SK-N-MC (cell line): ENCODE measurements around the gene WASHC3.

Source experiments
- DNase-seq: peaks from one replicate; pipeline ENCODE4 v3.0.0-alpha.2; 2011; ENCODE audit warnings: low read depth, low spot score
- H3K27ac ChIP-seq: fragments of 200-600 bp; sonication (generic); 2 replicates; pipeline ENCODE4 v1.5.1; 2016; ENCODE audit warnings: mixed run types
- H3K36me3 ChIP-seq: fragments of 200-600 bp; sonication (generic); 2 replicates; pipeline ENCODE4 v1.6.1; 2017; ENCODE audit warnings: antibody characterized with exemption, low read length, mixed read lengths; ENCODE audit not compliant: insufficient read depth
- H3K4me3 ChIP-seq: fragments of 200-600 bp; sonication (generic); 2 replicates; pipeline ENCODE4 v1.5.1; 2016
- H3K9ac ChIP-seq: fragments of 200-600 bp; sonication (generic); 2 replicates; pipeline ENCODE4 v1.8.0; 2017; ENCODE audit warnings: mixed run types, mixed read lengths; ENCODE audit not compliant: insufficient read length
- H3K9me3 ChIP-seq: fragments of 200-600 bp; sonication (generic); 2 replicates; pipeline ENCODE4 v1.6.1; 2017; ENCODE audit warnings: low read depth, mild to moderate bottlenecking, antibody characterized with exemption, low read length, moderate library complexity, mixed read lengths
- EZH2 ChIP-seq: fragments of 200-600 bp; sonication (generic); IDR thresholded peaks from one replicate; pipeline ENCODE4 v1.6.1; 2017; ENCODE audit warnings: antibody characterized with exemption
- FOXP2 ChIP-seq: optimal IDR thresholded peaks from 2 replicates; pipeline ENCODE3; 2011; ENCODE audit warnings: mild to moderate bottlenecking, moderate library complexity; ENCODE audit not compliant: insufficient read depth; ENCODE audit errors: extremely low read length, control extremely low read depth
- POLR2AphosphoS5 ChIP-seq: IDR thresholded peaks from 2 replicates; pipeline ENCODE4 v1.6.1; 2012; ENCODE audit warnings: mild to moderate bottlenecking, low read depth, low read length, borderline replicate concordance

The WASHC3 gene

GRCh38 chr12:102010265-102010994 is 51.4 kb downstream of the WASHC3 start:
- no peak for TF ChIP-seq FOXP2
- TF ChIP-seq POLR2AphosphoS5, result no peak
- TF ChIP-seq EZH2, result no peak
- Histone ChIP-seq H3K9ac (no peak overlapping the region), H3K36me3 (no peaks in the 10 kb centered on the region), H3K4me3 (no peak overlapping the region), H3K9me3 (no peaks in the 10 kb centered on the region), H3K27ac (no peak overlapping the region)
- DNase-seq, result no peak

GRCh38 chr12:102009796-102010195 is 52.0 kb downstream of the WASHC3 start:
- H3K9ac ChIP-seq, result no peak overlapping the region
- no peaks in the 10 kb centered on the region for H3K36me3 ChIP-seq
- DNase-seq, result no peak
- H3K27ac ChIP-seq, result no peak overlapping the region
- H3K4me3 ChIP-seq, result no peak overlapping the region
- H3K9me3 ChIP-seq, result no peaks in the 10 kb centered on the region
- TF ChIP-seq FOXP2, result no peak
- TF ChIP-seq EZH2, result no peak
- TF ChIP-seq POLR2AphosphoS5, result no peak

- Histone ChIP-seq H3K9ac (no peak overlapping the region), H3K9me3 (no peaks in the 10 kb centered on the region), H3K4me3 (no peak overlapping the region), H3K27ac (no peak overlapping the region), H3K36me3 (no peaks in the 10 kb centered on the region)
- no peak for TF ChIP-seq EZH2
- no peak for TF ChIP-seq FOXP2
- TF ChIP-seq POLR2AphosphoS5, result no peak
- no peak for DNase-seq
These were observed 53.1 kb downstream of the WASHC3 start for GRCh38 chr12:102008615-102009126.

GRCh38 chr12:102005256-102005655 is 56.5 kb downstream of the WASHC3 start:
- H3K9ac ChIP-seq, result no peak overlapping the region
- no peaks in the 10 kb centered on the region for H3K9me3 ChIP-seq
- TF ChIP-seq EZH2 (no peak), POLR2AphosphoS5 (no peak), FOXP2 (no peak)
- no peak overlapping the region for H3K27ac ChIP-seq
- DNase-seq, result no peak
- no peaks in the 10 kb centered on the region for H3K36me3 ChIP-seq
- H3K4me3 ChIP-seq, result no peak overlapping the region

- Histone ChIP-seq H3K4me3 (no peak overlapping the region), H3K36me3 (no peaks in the 10 kb centered on the region), H3K9me3 (no peaks in the 10 kb centered on the region), H3K9ac (no peak overlapping the region), H3K27ac (no peak overlapping the region)
- TF ChIP-seq EZH2 (no peak), POLR2AphosphoS5 (no peak), FOXP2 (no peak)
- no peak for DNase-seq
These were observed 64.7 kb downstream of the WASHC3 start for GRCh38 chr12:101997102-101997501.

GRCh38 chr12:101995684-101996083 is 66.1 kb downstream of the WASHC3 start:
- TF ChIP-seq EZH2 (no peak), FOXP2 (no peak), POLR2AphosphoS5 (no peak)
- Histone ChIP-seq H3K36me3 (no peaks in the 10 kb centered on the region), H3K9me3 (no peaks in the 10 kb centered on the region), H3K27ac (no peak overlapping the region), H3K9ac (no peak overlapping the region), H3K4me3 (no peak overlapping the region)
- no peak for DNase-seq

- Histone ChIP-seq H3K36me3 (no peaks in the 10 kb centered on the region), H3K9me3 (no peaks in the 10 kb centered on the region), H3K4me3 (no peak overlapping the region), H3K9ac (no peak overlapping the region), H3K27ac (no peak overlapping the region)
- DNase-seq, result no peak
- TF ChIP-seq FOXP2 (no peak), EZH2 (no peak), POLR2AphosphoS5 (no peak)
These were observed 69.7 kb downstream of the WASHC3 start for GRCh38 chr12:101992091-101992490.

GRCh38 chr12:101982307-101982706 is 79.5 kb downstream of the WASHC3 start:
- no peak for TF ChIP-seq FOXP2
- no peak for TF ChIP-seq EZH2
- TF ChIP-seq POLR2AphosphoS5, result no peak
- Histone ChIP-seq H3K36me3 (no peaks in the 10 kb centered on the region), H3K9me3 (no peaks in the 10 kb centered on the region), H3K27ac (no peak overlapping the region), H3K9ac (no peak overlapping the region), H3K4me3 (no peak overlapping the region)
- no peak for DNase-seq

- no peak for DNase-seq
- Histone ChIP-seq H3K36me3 (no peaks in the 10 kb centered on the region), H3K9me3 (no peaks in the 10 kb centered on the region), H3K9ac (no peak overlapping the region), H3K27ac (no peak overlapping the region), H3K4me3 (no peak overlapping the region)
- TF ChIP-seq EZH2 (no peak), FOXP2 (no peak), POLR2AphosphoS5 (no peak)
These were observed 79.9 kb downstream of the WASHC3 start for GRCh38 chr12:101981868-101982267.
